ENCODE measurements around the gene ADAMTSL3.
"Not testable (repeated sequence)": the region's sequence is repeated elsewhere in the genome, so short reads cannot be mapped to it uniquely, and the experiment has no call there.

ADAMTSL3 gene

DNA sequence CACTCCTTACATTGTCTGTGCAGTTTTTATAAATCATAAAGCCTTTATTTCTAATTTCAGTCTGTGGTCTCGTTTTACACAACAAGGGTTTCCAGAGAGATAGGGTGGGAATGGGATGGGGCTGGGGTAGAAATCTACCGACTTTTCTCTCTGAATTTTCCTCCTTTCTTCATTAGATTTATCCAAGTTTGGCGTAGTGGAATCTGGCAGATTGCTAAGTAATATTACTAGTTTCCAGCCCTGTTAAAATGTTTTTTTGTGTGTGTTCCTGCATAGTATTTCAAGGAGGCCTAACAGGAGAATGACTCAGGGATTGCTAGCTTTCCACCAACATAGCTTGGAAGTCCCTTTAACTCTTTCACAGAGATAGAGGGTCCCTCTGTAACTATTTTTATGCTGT, 396.2 kb downstream of the ADAMTSL3 start:
- Histone ChIP-seq H2AFZ (no peak overlapping the region), H3K79me2 (no peaks in the 10 kb centered on the region), H3K4me2 (ENCODE audit: low read length) (no peak overlapping the region), H3K36me3 (ENCODE audit: control insufficient read depth, insufficient read depth, low read length) (no peaks in the 10 kb centered on the region), H3K4me1 (no peaks in the 10 kb centered on the region), H3K27me3 (ENCODE audit: control insufficient read depth, insufficient read depth, low read length) (no peaks in the 10 kb centered on the region), H3K9me3 (ENCODE audit: control insufficient read depth, low read length) (no peaks in the 10 kb centered on the region), H3K27ac (no peak overlapping the region), H3K9ac (no peak overlapping the region), H3K4me3 (ENCODE audit: low read depth, low read length) (no peak overlapping the region)
- TF ChIP-seq, protein P1, sequence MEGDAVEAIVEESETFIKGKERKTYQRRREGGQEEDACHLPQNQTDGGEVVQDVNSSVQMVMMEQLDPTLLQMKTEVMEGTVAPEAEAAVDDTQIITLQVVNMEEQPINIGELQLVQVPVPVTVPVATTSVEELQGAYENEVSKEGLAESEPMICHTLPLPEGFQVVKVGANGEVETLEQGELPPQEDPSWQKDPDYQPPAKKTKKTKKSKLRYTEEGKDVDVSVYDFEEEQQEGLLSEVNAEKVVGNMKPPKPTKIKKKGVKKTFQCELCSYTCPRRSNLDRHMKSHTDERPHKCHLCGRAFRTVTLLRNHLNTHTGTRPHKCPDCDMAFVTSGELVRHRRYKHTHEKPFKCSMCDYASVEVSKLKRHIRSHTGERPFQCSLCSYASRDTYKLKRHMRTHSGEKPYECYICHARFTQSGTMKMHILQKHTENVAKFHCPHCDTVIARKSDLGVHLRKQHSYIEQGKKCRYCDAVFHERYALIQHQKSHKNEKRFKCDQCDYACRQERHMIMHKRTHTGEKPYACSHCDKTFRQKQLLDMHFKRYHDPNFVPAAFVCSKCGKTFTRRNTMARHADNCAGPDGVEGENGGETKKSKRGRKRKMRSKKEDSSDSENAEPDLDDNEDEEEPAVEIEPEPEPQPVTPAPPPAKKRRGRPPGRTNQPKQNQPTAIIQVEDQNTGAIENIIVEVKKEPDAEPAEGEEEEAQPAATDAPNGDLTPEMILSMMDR (IDR thresholded peaks at IDR 0.05): no peak

DNA sequence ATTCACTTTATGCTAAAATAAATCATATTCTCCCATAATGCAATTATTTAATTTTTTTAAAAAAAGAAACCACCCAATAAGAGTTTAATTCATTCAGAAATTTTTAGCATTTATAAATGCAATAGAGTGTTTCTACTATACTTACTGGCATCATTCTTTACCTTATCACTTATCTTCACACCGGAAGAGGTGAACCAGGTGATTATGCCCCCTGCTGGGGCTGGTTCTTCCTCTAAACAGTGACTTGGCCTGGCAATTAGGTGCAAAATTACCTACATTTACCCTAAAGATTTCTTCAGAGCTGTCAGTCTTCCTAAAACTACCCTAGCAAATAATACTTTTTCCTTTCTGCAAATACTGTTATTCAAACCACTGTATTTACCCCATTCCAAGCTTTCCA, 397.2 kb downstream of the ADAMTSL3 start:
- H2AFZ ChIP-seq; H3K79me2 ChIP-seq; H3K4me2 ChIP-seq (ENCODE audit: low read length); H3K4me3 ChIP-seq (ENCODE audit: low read depth, low read length); H3K4me1 ChIP-seq; H3K9ac ChIP-seq; H3K9me3 ChIP-seq (ENCODE audit: control insufficient read depth, low read length); H3K27me3 ChIP-seq (ENCODE audit: control insufficient read depth, insufficient read depth, low read length); H3K27ac ChIP-seq; H3K36me3 ChIP-seq (ENCODE audit: control insufficient read depth, insufficient read depth, low read length): not testable (repeated sequence)

DNA sequence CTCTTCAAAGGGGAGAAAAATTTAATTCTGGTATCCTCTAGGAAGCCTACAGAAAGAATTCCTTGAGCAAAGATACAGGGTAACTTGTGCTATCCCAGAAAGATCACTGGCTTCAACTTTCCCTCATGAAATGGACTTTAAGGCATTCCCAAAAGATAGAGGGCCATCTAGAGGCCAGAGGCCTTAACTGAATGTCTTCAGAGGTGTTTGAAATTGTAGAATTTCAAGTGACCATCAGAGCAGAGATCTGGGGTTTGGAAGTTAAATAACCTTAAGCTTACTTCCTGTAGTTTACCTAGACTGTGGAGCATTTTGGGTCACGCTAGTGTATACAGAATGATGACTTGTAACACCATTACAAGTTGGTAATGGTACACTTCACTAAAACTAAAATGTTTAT, 400.6 kb downstream of the ADAMTSL3 start:
- not testable (repeated sequence) for H3K9me3 ChIP-seq (ENCODE audit: control insufficient read depth, low read length); H3K36me3 ChIP-seq (ENCODE audit: control insufficient read depth, insufficient read depth, low read length); H3K27me3 ChIP-seq (ENCODE audit: control insufficient read depth, insufficient read depth, low read length); H3K4me2 ChIP-seq (ENCODE audit: low read length); H2AFZ ChIP-seq; H3K9ac ChIP-seq; H3K79me2 ChIP-seq; H3K4me3 ChIP-seq (ENCODE audit: low read depth, low read length); H3K27ac ChIP-seq; H3K4me1 ChIP-seq

DNA sequence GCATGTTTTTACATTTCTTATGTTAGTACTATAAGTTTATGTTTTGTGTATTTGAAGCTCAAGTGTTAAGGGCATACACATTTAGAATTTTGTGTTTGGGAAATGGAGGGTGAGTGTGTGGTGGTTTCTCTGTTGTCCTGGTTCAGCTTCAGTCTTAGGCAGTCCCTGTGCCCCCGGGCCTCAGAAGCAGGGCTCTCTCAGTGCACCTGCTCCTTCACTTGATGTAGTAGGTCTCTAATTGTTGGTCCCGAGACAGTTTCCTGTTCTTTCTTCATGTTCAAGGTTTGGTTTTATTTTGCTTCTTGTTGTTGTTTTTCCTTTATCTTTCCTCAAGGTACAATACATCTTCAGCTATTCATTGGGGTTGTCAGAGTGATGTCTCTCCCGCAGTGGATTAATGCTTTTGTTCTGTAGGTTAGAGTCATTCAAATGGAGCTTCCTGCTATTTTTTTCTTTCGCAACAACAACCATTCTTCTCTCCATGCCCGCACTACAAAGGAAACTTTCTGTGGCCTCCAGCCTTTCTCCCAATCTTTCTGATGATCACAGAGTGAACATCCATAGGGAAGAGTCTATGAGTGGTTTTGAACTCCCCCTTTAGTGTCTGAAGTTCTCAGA, 403.9 kb downstream of the ADAMTSL3 start:
- Histone ChIP-seq H3K4me3 (ENCODE audit: low read depth, low read length) (no peak overlapping the region), H3K9ac (no peak overlapping the region), H3K79me2 (no peaks in the 10 kb centered on the region), H3K36me3 (ENCODE audit: control insufficient read depth, insufficient read depth, low read length) (no peaks in the 10 kb centered on the region), H2AFZ (no peak overlapping the region), H3K9me3 (ENCODE audit: control insufficient read depth, low read length) (no peaks in the 10 kb centered on the region), H3K27ac (no peak overlapping the region), H3K4me1 (no peaks in the 10 kb centered on the region), H3K27me3 (ENCODE audit: control insufficient read depth, insufficient read depth, low read length) (no peaks in the 10 kb centered on the region), H3K4me2 (ENCODE audit: low read length) (no peak overlapping the region)
- TF ChIP-seq, protein P1 (IDR thresholded peaks at IDR 0.05): no peak

DNA sequence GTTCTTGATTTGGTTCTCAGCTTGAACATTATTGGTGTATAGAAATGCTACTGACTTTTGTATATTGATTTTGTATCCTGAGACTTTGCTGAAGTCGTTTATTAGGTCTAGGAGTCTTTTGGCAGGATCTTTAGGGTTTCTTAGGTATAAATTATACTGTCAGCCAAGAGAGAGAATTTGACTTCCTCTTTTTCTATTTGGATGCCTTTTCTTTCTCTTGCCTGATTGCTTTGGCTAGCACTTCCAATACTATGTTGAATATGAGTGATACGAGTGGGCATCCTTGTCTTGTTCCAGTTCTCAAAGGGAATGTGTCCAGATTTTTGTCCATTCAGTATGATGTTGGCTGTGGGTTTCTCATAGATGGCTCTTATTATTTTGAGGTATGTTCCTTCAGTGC, 409.8 kb downstream of the ADAMTSL3 start:
- H3K4me3 ChIP-seq (ENCODE audit: low read depth, low read length); H3K79me2 ChIP-seq; H3K4me1 ChIP-seq; H2AFZ ChIP-seq; H3K9ac ChIP-seq; H3K4me2 ChIP-seq (ENCODE audit: low read length); H3K27ac ChIP-seq; H3K9me3 ChIP-seq (ENCODE audit: control insufficient read depth, low read length); H3K27me3 ChIP-seq (ENCODE audit: control insufficient read depth, insufficient read depth, low read length); H3K36me3 ChIP-seq (ENCODE audit: control insufficient read depth, insufficient read depth, low read length): not testable (repeated sequence)

DNA sequence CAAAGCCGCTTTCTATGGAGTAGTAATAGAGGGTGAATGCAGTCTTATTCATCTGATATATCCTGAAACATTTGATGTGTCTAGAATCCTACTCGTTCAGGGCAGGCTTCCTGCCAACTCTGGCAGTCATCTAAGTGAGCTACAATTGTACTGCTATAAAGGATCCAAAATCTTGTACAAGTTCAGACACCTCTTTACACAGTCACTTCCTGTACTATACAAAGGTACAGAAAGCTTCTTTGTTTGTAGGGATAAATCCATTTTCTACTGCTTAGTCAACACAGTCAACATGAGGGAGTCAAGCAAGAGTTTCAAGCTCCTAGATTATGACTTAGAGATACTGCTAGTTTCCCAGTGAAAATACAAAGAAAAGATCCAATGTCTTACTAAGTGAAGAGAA, 414.8 kb downstream of the ADAMTSL3 start:
- not testable (repeated sequence) for H3K4me1 ChIP-seq; H3K27ac ChIP-seq; H3K36me3 ChIP-seq (ENCODE audit: control insufficient read depth, insufficient read depth, low read length); H3K4me2 ChIP-seq (ENCODE audit: low read length); H2AFZ ChIP-seq; H3K79me2 ChIP-seq; H3K27me3 ChIP-seq (ENCODE audit: control insufficient read depth, insufficient read depth, low read length); H3K9ac ChIP-seq; H3K4me3 ChIP-seq (ENCODE audit: low read depth, low read length); H3K9me3 ChIP-seq (ENCODE audit: control insufficient read depth, low read length)

DNA sequence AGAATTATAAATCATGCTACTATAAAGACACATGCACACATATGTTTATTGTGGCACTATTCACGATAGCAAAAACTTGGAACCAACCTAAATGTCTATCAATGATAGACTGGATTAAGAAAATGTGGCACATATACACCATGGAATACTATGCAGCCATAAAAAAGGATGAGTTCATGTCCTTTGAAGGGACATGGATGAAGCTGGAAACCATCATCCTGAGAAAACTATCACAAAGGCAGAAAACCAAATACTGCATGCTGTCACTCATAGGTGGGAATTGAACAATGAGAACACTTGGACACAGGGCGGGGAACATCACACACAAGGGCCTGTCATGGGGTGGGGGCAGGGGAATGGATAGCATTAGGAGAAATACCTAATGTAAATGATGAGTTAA, 424.1 kb downstream of the ADAMTSL3 start:
- H3K9me3 ChIP-seq (ENCODE audit: control insufficient read depth, low read length); H3K4me1 ChIP-seq; H3K27ac ChIP-seq; H3K4me3 ChIP-seq (ENCODE audit: low read depth, low read length); H3K4me2 ChIP-seq (ENCODE audit: low read length); H2AFZ ChIP-seq; H3K27me3 ChIP-seq (ENCODE audit: control insufficient read depth, insufficient read depth, low read length); H3K79me2 ChIP-seq; H3K36me3 ChIP-seq (ENCODE audit: control insufficient read depth, insufficient read depth, low read length); H3K9ac ChIP-seq: not testable (repeated sequence)

DNA sequence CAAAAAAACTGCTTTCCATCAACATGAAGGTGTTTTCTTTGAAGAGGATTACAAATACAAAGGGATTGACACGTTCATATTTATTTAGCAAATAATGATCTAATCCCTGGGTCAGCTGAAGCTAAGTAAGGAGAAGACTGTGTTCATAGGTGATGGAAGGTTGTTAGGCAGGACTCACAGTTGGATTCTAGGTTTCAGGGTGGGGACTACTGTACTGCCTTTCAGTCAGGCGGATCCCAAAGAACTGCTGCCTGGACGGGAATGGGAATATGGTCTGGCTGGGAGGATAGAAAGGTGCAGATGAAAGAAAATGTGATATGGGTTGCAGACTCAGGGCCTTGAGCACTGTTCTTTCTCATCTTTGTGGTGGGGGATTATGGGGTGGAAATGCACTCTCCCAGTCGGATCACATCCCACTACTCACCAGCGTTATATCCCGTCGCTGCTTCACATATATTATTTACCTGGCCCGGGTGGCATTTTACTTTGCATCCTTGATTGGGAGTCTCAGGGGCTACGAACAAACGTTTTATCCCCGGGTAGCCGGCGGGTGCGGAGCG, 425.5 kb downstream of the ADAMTSL3 start:
- H3K79me2 ChIP-seq; H3K36me3 ChIP-seq (ENCODE audit: control insufficient read depth, insufficient read depth, low read length); H3K9me3 ChIP-seq (ENCODE audit: control insufficient read depth, low read length); H3K9ac ChIP-seq; H3K4me1 ChIP-seq; H3K27ac ChIP-seq; H3K27me3 ChIP-seq (ENCODE audit: control insufficient read depth, insufficient read depth, low read length): not testable (repeated sequence)
- Histone ChIP-seq H3K4me3 (ENCODE audit: low read depth, low read length) (peak overlapping the region; percentile 45), H2AFZ (peak overlapping the region; percentile 79), H3K4me2 (ENCODE audit: low read length) (peak overlapping the region; percentile 67)
